ENCODE results near the gene TOR4A. TPM values are rescaled to one million over a fixed set of nuclear protein-coding genes. Genes with fewer than 3 reads are reported as not detected.
A peak's percentile ranks its signal among the peaks of the same experiment; 100 is the strongest.

TOR4A gene
- total RNA-seq, 2 experiments from 2014 or later = 10.9 to 13.3 TPM

DNA sequence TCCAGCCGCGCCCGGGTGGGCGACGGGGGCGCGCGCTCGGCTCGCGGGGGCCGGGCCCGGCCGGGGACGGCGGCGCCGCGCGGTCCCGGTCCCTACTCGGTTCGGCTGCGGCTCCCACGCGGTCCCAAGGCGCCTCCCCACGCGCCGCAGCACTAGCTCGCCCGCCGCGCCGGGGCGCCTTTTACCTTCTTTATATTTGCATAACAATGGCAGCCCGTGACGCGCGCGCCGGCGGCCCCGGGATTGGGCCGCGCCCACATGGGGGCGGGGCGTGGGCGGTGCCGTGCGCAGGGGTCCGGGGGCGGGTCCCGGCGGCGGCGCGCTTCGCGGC is 24.6 kb downstream of the TOR4A start, which contains the start of gene NRARP:
Gene NRARP (minus strand): TSS at position 154 of the 331 bp plus-strand sequence. CDS start 343 bp downstream, outside the sequence.
- peaks cover 17% of the 10 kb centered on the region for H3K4me1 Mint-ChIP-seq
- H3K27me3 Mint-ChIP-seq = peaks cover 32% of the 10 kb centered on the region
- no peak within 1 kb of the TSS for H3K27ac Mint-ChIP-seq
- no peaks in the 10 kb centered on the region for H3K9me3 Mint-ChIP-seq (ENCODE audit: low read depth)
- peak; percentile 89 for DNase-seq
- peak; percentile 79 for ATAC-seq
- H3K4me3 Mint-ChIP-seq = peak within 1 kb of the TSS; percentile 70
- H3K36me3 Mint-ChIP-seq = no peaks in the 10 kb centered on the region
- CTCF ChIA-PET = interaction anchor here (0.6 to 3.3 kb wide), 25 partner anchors 9 to 255 kb away, joined by 3 to 15 read pairs (median 3); partner anchors contain the start of genes EXD3, NOXA1, NSMF and TOR4A

DNA sequence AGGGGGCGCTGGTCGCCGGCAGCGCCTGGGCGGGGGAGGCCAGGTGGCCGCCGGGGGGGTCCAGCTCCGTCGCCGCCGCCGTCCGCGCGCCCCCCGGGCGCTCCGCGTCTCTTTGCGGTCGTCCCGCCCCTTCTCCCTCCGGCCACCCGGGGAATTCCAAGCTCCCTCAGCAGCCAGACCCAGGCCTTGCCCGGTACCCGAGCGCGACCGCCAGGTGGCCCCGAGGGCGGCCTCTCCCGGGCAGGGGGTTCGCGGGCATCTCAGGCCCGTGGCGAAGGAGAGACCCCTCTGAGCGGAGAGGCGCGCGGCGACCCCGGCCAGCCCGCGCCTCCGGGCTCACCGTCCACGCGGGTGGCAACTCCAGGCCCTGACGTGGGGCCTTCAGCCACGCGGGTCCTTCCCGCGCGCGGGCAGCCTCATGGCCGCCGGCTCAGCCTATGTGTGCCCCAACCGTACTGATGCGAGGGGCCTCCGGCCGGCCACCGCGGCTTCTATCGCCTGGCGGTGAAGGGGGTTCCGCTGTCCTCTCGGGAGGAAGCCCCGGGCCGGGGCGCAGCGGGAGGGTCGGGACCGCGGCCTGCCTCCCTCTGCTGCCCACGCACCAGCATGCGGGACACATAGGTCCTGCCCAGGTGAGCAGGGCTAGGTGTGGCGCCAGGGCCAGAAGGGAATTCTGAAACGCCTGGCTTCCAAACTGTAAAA is 25.1 kb downstream of the TOR4A start:
- H3K27ac Mint-ChIP-seq = no peak overlapping the region
- peaks cover 17% of the 10 kb centered on the region for H3K4me1 Mint-ChIP-seq
- DNase-seq (no peak), ATAC-seq (no peak)
- H3K27me3 Mint-ChIP-seq = peaks cover 30% of the 10 kb centered on the region
- H3K9me3 Mint-ChIP-seq (ENCODE audit: low read depth) = no peaks in the 10 kb centered on the region
- H3K4me3 Mint-ChIP-seq = no peak overlapping the region
- CTCF ChIA-PET = interaction anchor here (0.8 to 3.3 kb wide), 21 partner anchors 8 to 256 kb away, joined by 3 to 15 read pairs (median 4); partner anchors contain the start of genes EXD3, NOXA1, NSMF and TOR4A
- H3K36me3 Mint-ChIP-seq = no peaks in the 10 kb centered on the region

DNA sequence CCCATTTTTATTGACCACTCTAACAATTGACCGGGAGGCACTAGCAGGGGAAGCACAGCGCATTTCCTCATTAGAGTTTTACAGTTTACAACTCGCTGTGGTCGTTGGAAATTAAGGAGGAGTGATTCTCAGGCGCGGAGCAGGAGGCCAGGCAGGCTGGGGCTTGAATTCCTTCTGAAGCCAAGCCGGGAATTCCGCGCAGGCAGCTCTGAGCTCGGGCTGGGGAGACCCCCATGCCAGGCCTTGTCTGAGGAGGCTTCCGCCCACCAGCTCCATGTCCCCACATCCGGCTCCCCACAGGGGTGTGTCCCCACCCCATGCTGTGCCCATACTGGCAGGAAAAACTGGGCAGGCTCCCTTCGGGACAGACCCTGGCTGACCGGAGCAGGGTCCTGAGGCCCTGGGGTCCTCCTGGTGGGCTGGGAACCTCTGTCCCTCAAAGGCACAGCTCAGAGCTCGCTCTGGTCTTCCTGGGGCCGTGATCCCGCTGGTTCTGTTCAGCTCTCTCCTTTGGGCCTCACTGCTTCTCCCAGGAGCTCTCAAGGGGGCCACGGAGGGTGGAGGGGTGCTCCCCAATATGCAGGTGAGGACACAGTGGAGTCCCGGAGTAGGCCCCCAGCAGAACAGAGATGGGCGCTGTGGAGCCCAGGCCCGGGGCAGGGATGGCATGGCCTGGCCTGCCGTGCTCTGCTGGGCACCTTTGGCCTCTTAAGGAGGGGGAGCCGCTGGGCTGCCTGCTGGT is 25.8 kb downstream of the TOR4A start:
- H3K27me3 Mint-ChIP-seq = peaks cover 25% of the 10 kb centered on the region
- CTCF ChIA-PET = interaction anchor here (0.9 to 3.3 kb wide), 7 partner anchors 13 to 119 kb away, joined by 3 to 15 read pairs (median 3); partner anchors contain the start of genes EXD3 and TOR4A
- H3K4me1 Mint-ChIP-seq = peaks cover 17% of the 10 kb centered on the region
- H3K4me3 Mint-ChIP-seq = no peak overlapping the region
- no peak overlapping the region for H3K27ac Mint-ChIP-seq
- DNase-seq (no peak), ATAC-seq (no peak)
- H3K9me3 Mint-ChIP-seq (ENCODE audit: low read depth) = no peaks in the 10 kb centered on the region
- no peaks in the 10 kb centered on the region for H3K36me3 Mint-ChIP-seq

DNA sequence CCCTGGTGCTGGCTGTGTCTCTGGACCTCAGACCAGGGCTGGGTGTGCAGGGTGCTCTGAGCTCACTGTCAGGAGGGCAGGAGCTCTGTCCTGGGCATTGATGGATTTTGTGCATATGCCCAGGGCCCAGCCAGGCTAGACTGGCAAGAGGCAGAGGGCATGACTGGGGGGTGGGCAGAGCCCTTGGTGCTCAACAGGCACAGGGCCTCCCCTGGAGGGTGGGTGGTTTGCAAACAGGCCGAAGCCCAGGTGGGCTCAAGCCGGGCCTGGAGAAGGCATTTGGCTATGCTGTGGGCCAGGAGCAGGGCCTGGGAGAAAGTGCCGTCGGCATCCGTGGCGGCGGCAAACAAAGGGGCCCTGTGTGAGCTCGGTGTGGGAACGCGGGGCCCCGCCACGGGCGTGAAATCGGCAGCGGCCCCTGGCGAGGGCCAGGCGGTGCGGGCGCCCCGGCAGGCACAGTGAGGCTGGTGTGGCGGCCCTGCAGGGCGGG is 26.4 kb downstream of the TOR4A start:
- Mint-ChIP-seq H3K27me3 (peaks cover 20% of the 10 kb centered on the region), H3K27ac (no peak overlapping the region), H3K36me3 (no peaks in the 10 kb centered on the region), H3K4me3 (no peak overlapping the region), H3K4me1 (peaks cover 17% of the 10 kb centered on the region), H3K9me3 (ENCODE audit: low read depth) (no peaks in the 10 kb centered on the region)
- CTCF ChIA-PET = interaction anchor here (0.9 to 3.3 kb wide), 6 partner anchors 12 to 119 kb away, joined by 3 to 15 read pairs (median 3); partner anchors contain the start of genes EXD3 and TOR4A
- DNase-seq (no peak), ATAC-seq (no peak)

DNA sequence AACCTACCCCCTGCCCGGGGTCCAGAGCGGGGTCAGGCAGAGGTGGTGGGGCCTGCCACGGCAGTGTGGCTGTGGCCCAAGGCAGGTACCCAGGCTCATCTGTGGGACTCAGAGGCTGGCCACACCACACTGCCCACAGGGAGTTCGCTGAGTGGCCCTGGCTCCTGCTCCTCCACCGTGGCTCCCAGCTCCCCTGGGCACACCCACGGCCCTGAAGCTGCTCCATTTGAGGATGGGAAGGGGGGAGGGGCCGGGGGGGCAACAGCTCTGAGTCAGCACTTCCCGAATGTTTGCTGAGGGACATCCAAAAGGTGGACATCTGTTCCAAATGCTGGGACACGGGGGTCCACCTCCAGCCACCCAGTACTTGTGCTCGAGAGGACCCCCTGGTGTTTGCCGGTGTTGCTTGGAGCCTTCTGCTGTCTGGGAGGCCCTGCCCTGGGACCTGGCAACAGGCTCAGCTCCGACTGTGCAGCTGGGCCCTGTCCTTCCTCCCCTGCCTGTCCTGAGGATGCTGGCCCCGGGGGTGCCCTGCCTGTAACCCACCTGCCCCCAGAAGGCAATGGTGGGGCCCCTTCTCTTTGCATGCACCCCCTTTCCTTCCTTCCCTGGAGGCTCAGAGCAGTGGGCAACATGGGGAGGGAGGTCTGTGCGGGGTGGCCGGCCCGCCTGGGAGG is 27.0 kb downstream of the TOR4A start:
- Mint-ChIP-seq H3K36me3 (no peaks in the 10 kb centered on the region), H3K27ac (no peak overlapping the region), H3K4me3 (no peak overlapping the region), H3K4me1 (peaks cover 17% of the 10 kb centered on the region), H3K9me3 (ENCODE audit: low read depth) (no peaks in the 10 kb centered on the region), H3K27me3 (peaks cover 15% of the 10 kb centered on the region)
- CTCF ChIA-PET = interaction anchor here (0.6 to 1.7 kb wide), 5 partner anchors 13 to 118 kb away, joined by 3 read pairs; partner anchors contain the start of genes EXD3 and TOR4A
- DNase-seq = no peak
- ATAC-seq = no peak

DNA sequence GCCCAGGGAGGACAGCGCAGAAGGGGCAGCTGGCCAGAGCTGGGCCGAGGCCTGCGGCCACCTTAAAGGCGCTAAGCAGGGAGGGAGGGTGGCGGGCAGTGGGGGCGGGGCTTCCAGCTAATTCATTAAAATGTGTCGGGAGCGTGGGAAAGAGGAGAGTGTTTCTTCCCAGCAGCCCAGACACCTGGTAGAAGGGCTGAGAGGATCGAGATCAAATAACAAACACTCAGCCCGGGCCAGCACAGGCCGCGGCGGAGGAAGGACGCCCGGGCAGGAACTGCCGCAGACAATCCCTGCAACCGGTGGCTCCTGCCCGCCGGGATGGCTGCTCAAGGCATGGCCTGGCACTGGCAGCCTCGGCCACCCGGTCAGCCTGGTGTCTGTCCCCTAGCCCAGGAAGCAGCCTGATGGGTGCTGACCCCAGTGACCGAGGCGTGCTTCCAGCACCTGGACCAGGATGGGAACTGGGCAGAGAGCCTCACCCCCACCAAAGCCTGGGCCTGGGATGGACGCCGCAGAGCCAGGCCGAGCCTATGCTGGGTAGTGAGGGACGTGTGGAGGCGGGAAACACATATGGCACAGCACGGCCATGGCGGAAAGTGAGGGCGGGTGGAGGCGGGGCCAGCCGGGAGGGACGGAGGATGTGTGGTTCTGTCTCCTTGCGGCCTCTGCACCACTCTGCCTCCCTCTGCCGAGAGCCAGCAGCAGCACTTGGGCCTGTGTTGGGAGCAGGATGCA is 27.7 kb downstream of the TOR4A start:
- peaks cover 9% of the 10 kb centered on the region for H3K27me3 Mint-ChIP-seq
- no peak overlapping the region for H3K4me3 Mint-ChIP-seq
- peak; percentile 59 for ATAC-seq
- CTCF ChIA-PET = interaction anchor here (0.6 to 1.4 kb wide), 3 partner anchors 14 to 94 kb away, joined by 3 read pairs; no protein-coding TSS in a partner anchor
- H3K27ac Mint-ChIP-seq = peak overlapping the region; percentile 69
- peak; percentile 85 for DNase-seq
- H3K4me1 Mint-ChIP-seq = peaks cover 14% of the 10 kb centered on the region
- H3K36me3 Mint-ChIP-seq = no peaks in the 10 kb centered on the region
- H3K9me3 Mint-ChIP-seq (ENCODE audit: low read depth) = no peaks in the 10 kb centered on the region

DNA sequence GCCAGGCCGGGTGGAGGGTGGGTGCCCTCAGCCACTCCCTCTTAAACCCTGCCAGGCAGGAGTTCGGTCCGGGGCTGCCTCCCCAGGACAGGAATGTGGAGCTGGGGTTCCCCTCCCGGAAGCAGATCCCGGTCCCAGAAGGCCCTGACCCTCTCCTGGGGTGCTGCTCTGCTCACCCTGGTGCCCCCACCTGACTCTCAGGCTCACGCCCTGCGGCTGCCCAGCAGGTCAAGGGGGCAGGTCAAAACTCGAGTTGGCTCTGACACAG is 28.2 kb downstream of the TOR4A start:
- no peak overlapping the region for H3K4me3 Mint-ChIP-seq
- no peaks in the 10 kb centered on the region for H3K36me3 Mint-ChIP-seq
- H3K4me1 Mint-ChIP-seq = peaks cover 12% of the 10 kb centered on the region
- ATAC-seq (no peak), DNase-seq (no peak)
- peak overlapping the region; percentile 69 for H3K27ac Mint-ChIP-seq
- no peaks in the 10 kb centered on the region for H3K9me3 Mint-ChIP-seq (ENCODE audit: low read depth)
- CTCF ChIA-PET = interaction anchor here (1.0 kb wide), 1 partner anchor 10 kb away, joined by 4 read pairs; no protein-coding TSS in a partner anchor
- peaks cover 8% of the 10 kb centered on the region for H3K27me3 Mint-ChIP-seq

DNA sequence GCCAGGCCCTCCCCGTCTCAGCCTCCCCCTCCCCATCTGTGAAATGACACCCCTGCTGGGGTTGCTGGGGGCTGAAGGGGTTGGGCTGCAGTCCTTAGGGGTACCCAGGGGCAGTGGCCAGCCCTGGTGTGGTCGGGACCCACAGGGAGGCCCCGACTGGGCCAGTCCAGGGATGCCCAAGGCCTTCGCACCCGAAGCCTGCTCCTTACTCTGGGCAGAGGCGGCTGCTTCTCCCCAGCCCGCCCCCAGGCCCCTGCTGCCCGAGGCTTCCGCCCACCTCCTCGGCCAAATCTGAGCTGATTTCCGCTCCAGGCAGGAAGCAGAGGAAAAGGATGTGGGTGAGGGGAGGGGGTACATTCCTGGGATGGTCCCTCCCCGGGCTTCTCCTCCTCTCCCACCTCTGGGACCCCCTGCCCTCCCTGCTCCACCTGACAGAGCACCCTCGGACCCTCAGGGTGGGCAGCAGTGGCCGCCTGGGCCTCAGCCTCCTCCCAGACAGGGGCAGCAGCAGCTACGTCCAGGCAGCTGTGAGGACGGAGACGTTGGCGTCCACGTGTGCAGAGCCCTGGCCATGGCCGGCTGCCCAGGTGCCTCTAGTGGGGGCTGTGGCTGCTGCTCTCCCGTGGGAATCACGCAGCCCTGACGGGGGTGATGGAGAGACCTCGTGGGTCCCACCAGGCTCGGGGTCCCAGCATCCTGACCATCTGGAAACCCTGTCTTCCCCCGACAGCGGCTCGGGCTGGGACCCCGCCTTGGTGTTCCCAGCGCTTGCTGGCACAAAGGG is 28.7 kb downstream of the TOR4A start:
- CTCF ChIA-PET = interaction anchor here (1.0 kb wide), 1 partner anchor 10 kb away, joined by 4 read pairs; no protein-coding TSS in a partner anchor
- H3K27ac Mint-ChIP-seq = no peak overlapping the region
- no peaks in the 10 kb centered on the region for H3K36me3 Mint-ChIP-seq
- H3K4me3 Mint-ChIP-seq = no peak overlapping the region
- peaks cover 5% of the 10 kb centered on the region for H3K27me3 Mint-ChIP-seq
- peak; percentile 47 for DNase-seq
- H3K9me3 Mint-ChIP-seq (ENCODE audit: low read depth) = no peaks in the 10 kb centered on the region
- H3K4me1 Mint-ChIP-seq = peaks cover 10% of the 10 kb centered on the region
- no peak for ATAC-seq

DNA sequence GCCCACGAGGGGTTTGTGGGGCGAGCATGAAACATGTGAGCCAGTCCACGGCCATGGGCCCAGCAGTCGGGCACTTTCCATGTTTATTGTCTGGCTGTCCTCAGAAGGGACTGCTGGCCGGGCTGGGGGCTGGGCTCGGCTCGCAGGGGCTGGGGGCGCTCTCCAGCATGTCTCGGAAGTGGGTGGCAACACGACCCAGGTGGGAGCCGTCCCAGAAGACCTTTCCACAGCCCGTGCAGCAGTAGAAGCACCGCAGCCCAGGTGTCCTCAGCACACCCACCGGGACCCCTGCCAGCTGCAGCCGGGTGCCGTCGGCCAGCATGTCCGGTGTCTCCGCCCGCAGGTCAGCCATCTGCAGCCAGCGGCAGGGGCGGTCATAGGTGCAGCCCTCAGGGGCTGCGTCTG is 29.3 kb downstream of the TOR4A start:
- H3K4me3 Mint-ChIP-seq = no peak overlapping the region
- peaks cover 7% of the 10 kb centered on the region for H3K4me1 Mint-ChIP-seq
- CTCF ChIA-PET = interaction anchor here (0.7 to 1.0 kb wide), 2 partner anchors 9 to 116 kb away, joined by 3 to 4 read pairs; partner anchors contain the start of genes EXD3 and NOXA1
- H3K36me3 Mint-ChIP-seq = no peaks in the 10 kb centered on the region
- no peak overlapping the region for H3K27ac Mint-ChIP-seq
- no peak for ATAC-seq
- H3K27me3 Mint-ChIP-seq = peaks cover 3% of the 10 kb centered on the region
- DNase-seq = no peak
- no peaks in the 10 kb centered on the region for H3K9me3 Mint-ChIP-seq (ENCODE audit: low read depth)

DNA sequence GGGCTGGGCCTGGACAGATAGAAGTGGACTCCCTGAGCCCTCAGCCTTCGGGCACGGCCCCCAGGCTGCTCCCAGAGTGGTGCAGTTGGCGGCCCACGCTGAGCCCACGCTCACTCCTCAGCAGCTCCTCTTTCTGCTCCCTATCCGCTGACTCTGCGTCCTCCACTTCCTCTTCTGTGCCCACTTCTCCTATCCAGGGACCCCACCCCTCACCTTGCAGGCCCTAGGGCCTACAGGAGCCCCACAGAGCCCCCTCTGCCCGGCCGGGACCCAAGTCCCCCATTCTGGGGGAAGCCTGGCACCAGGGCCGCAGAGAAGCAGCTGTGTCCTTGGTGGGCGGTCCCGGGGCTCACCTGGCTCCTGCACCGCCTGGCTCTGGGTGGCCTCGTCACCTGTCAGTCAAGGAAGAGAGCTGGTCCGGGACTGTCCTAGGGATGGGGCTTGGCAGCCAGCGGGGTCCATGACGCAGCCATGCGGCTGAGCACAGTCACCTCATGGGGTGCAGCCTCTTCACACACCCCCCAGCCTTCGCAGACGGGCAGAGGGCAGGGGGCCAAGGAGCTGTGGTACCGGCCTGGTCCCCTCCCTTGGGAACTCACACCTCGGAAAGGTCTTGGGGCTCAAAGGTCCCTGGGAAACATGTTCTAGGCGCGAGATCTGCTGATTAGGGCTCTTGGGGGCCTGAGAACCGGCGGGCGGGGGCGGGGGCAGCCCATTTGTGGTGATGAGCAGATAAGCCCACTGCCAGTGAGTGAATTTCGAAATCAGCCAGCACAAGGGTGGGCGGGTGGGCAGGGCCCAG is 29.9 kb downstream of the TOR4A start:
- CTCF ChIA-PET = interaction anchor here (0.7 kb wide), 1 partner anchor 115 kb away, joined by 3 read pairs; the partner anchor contains the start of genes EXD3 and NOXA1
- no peaks in the 10 kb centered on the region for H3K36me3 Mint-ChIP-seq
- ATAC-seq (no peak), DNase-seq (no peak)
- peaks cover 3% of the 10 kb centered on the region for H3K27me3 Mint-ChIP-seq
- peaks cover 7% of the 10 kb centered on the region for H3K4me1 Mint-ChIP-seq
- no peak overlapping the region for H3K4me3 Mint-ChIP-seq
- no peak overlapping the region for H3K27ac Mint-ChIP-seq
- H3K9me3 Mint-ChIP-seq (ENCODE audit: low read depth) = no peaks in the 10 kb centered on the region

DNA sequence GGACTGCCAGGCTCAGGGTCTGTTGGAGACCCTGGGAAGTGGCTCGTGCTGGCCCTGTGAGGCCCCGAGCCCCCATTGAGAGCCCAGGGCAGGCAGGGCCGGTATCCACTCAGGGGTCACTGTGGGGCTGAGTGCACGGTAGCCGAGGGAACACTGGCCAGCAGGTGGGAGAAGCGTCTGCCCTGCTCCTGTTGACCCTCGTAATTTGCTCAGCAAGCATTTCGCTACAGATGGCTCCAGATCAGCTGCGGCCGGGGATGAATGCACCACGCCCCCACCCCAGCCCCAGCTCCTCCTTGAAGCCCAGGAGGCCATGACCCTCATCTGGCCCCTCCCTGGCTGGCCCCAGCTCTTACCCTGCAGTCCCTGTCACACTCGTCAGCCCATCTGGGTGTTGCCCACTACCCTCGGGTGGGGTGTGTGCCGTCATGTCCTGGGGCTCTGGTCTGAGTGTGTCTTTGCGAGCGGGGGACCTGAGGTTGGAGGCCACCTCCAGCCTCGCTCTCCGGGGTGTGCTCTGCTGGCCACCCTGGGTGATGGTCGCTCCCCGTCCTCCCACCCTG is 30.6 kb downstream of the TOR4A start:
- Mint-ChIP-seq H3K4me3 (no peak overlapping the region), H3K4me1 (peaks cover 7% of the 10 kb centered on the region), H3K36me3 (no peaks in the 10 kb centered on the region), H3K27ac (no peak overlapping the region), H3K9me3 (ENCODE audit: low read depth) (no peaks in the 10 kb centered on the region), H3K27me3 (peaks cover 3% of the 10 kb centered on the region)
- CTCF ChIA-PET = no interaction called here
- ATAC-seq (no peak), DNase-seq (no peak)
